ENCODE results near the gene RBCK1. TPM values are rescaled to one million over a fixed set of nuclear protein-coding genes. Genes with fewer than 3 reads are reported as not detected.

Gene RBCK1
- total RNA-seq, 1 donor: 104 TPM

- DNase-seq (ENCODE audit: insufficient read length, low spot score, missing footprints): peak; percentile 99
- Histone ChIP-seq H3K9me3 (ENCODE audit: low read depth, low read length) (no peaks in the 10 kb centered on the region), H3K4me2 (ENCODE audit: insufficient read depth, low read length) (peak within 1 kb of the TSS; percentile 100), H3K36me3 (ENCODE audit: insufficient read depth, low read length) (no peaks in the 10 kb centered on the region), H3K4me3 (ENCODE audit: insufficient read depth, low read length) (peak within 1 kb of the TSS; percentile 96), H2AFZ (ENCODE audit: low read length) (peak within 1 kb of the TSS; percentile 99), H3K79me2 (ENCODE audit: insufficient read depth, low read length) (peaks cover 46% of the 10 kb centered on the region), H3K27me3 (ENCODE audit: insufficient read depth, low read length) (peaks cover 3% of the 10 kb centered on the region), H3K4me1 (ENCODE audit: insufficient read depth, low read length) (peaks cover 14% of the 10 kb centered on the region), H4K20me1 (ENCODE audit: insufficient read depth, low read length) (peaks cover 37% of the 10 kb centered on the region), H3K27ac (ENCODE audit: low read depth, low read length) (peak within 1 kb of the TSS; percentile 88)
- TF ChIP-seq CTCF (IDR thresholded peaks at IDR 0.05; ENCODE audit: extremely low read depth, low read depth, low read length): peak; percentile 22
Measured at GRCh38 chr20:462199-462991, 54.3 kb downstream of the RBCK1 start, which contains the start of gene TBC1D20. TSS of gene TBC1D20 (minus strand) at chr20:462533. CDS start at chr20:462405, 128 bp downstream.

GRCh38 chr20:467755-468154 lies 59.7 kb downstream of the RBCK1 start:
- no peak overlapping the region for H3K4me3 ChIP-seq (ENCODE audit: insufficient read depth, low read length)
- H3K4me2 ChIP-seq (ENCODE audit: insufficient read depth, low read length): no peak overlapping the region

GRCh38 chr20:469746-470490 lies 61.8 kb downstream of the RBCK1 start:
- no peaks in the 10 kb centered on the region for H4K20me1 ChIP-seq (ENCODE audit: insufficient read depth, low read length)
- peaks cover 8% of the 10 kb centered on the region for H3K27me3 ChIP-seq (ENCODE audit: insufficient read depth, low read length)
- H3K36me3 ChIP-seq (ENCODE audit: insufficient read depth, low read length): peaks cover 5% of the 10 kb centered on the region
- no peaks in the 10 kb centered on the region for H3K79me2 ChIP-seq (ENCODE audit: insufficient read depth, low read length)
- H2AFZ ChIP-seq (ENCODE audit: low read length): no peak overlapping the region
- no peaks in the 10 kb centered on the region for H3K4me1 ChIP-seq (ENCODE audit: insufficient read depth, low read length)
- TF ChIP-seq CTCF (IDR thresholded peaks at IDR 0.05; ENCODE audit: extremely low read depth, low read depth, low read length): no peak
- H3K4me2 ChIP-seq (ENCODE audit: insufficient read depth, low read length): no peak overlapping the region
- H3K27ac ChIP-seq (ENCODE audit: low read depth, low read length): no peak overlapping the region
- no peaks in the 10 kb centered on the region for H3K9me3 ChIP-seq (ENCODE audit: low read depth, low read length)
- no peak for DNase-seq (ENCODE audit: insufficient read length, low spot score, missing footprints)
- H3K4me3 ChIP-seq (ENCODE audit: insufficient read depth, low read length): no peak overlapping the region

More at GRCh38 chr20:467755-468154, 59.7 kb downstream of the RBCK1 start:
- Histone ChIP-seq H3K4me1 (ENCODE audit: insufficient read depth, low read length) (peaks cover 3% of the 10 kb centered on the region), H3K27ac (ENCODE audit: low read depth, low read length) (no peak overlapping the region), H4K20me1 (ENCODE audit: insufficient read depth, low read length) (no peaks in the 10 kb centered on the region), H3K79me2 (ENCODE audit: insufficient read depth, low read length) (no peaks in the 10 kb centered on the region), H2AFZ (ENCODE audit: low read length) (no peak overlapping the region), H3K9me3 (ENCODE audit: low read depth, low read length) (no peaks in the 10 kb centered on the region), H3K27me3 (ENCODE audit: insufficient read depth, low read length) (peaks cover 8% of the 10 kb centered on the region), H3K36me3 (ENCODE audit: insufficient read depth, low read length) (no peaks in the 10 kb centered on the region)
- DNase-seq (ENCODE audit: insufficient read length, low spot score, missing footprints): no peak
- TF ChIP-seq CTCF (IDR thresholded peaks at IDR 0.05; ENCODE audit: extremely low read depth, low read depth, low read length): no peak
